Activated naive CD4-positive, alpha-beta T cell treated with anti-CD3 and anti-CD28 coated beads, Interleukin-2, amount 50 U/mL, for 72 hours (primary cell): Measurements from ENCODE around the gene SPINK2. TPM values are rescaled to one million over a fixed set of nuclear protein-coding genes. Genes with fewer than 3 reads are reported as not detected.
A peak's percentile ranks its signal among the peaks of the same experiment; 100 is the strongest.

ENCODE experiments used
- ATAC-seq, 2 donors: fragments of 150-1000 bp; cut with Tn5 transposase; 2 replicates each; pipeline ENCODE4 v1.10.0; 2021; ENCODE audit warnings: mild to moderate bottlenecking in 2 of 2, moderate library complexity in 2 of 2
- DNase-seq, 2 donors: peaks; one replicate each; pipeline ENCODE4 v3.0.0; 2021 to 2022; ENCODE audit warnings: low spot score in 2 of 2
- H3K27ac Mint-ChIP-seq, 2 donors: one replicate each; pipeline ENCODE4 v1.8.0; 2022; ENCODE audit warnings: mild to moderate bottlenecking in 2 of 2, mixed read lengths in 2 of 2
- H3K36me3 Mint-ChIP-seq, 2 donors: one replicate each; pipeline ENCODE4 v1.8.0; 2022; ENCODE audit warnings: mixed read lengths in 2 of 2
- H3K9me3 Mint-ChIP-seq, 2 donors: one replicate each; pipeline ENCODE4 v1.8.0; 2022; ENCODE audit warnings: mixed read lengths in 2 of 2
- total RNA-seq, 2 donors: library from RNA; stranded (reverse); gene quantifications; one replicate each; pipeline ENCODE4 v1.2.3, GENCODE V29; 2022

SPINK2 gene
- total RNA-seq, 2 donors from 2014 or later: 1.1 TPM; not detected in 1

DNA sequence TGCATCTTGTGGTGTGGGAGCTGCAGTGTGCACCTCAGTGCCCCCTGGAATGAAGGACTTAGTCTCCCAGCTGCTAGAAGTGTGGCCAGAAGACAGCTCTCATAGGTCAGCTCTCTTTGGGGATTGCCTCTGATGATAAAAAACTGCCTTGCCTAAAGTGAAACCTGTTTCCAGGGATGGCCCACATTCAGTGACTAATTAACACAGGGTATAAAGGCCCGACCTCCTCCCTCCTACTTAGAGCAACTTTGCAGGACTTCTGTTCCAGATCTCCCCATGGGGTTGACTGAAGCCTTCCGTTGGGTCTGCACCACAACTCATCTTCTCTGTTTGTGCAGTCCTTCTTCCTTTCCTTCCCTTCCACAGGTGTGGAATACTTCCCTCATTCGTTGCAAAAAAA is 53.2 kb downstream of the SPINK2 start:
- DNase-seq (no peak), ATAC-seq (no peak)
- Mint-ChIP-seq H3K36me3 (no peaks in the 10 kb centered on the region), H3K9me3 (no peaks in the 10 kb centered on the region), H3K27ac (peak overlapping the region in 1 of 2 donors; percentile 16)

DNA sequence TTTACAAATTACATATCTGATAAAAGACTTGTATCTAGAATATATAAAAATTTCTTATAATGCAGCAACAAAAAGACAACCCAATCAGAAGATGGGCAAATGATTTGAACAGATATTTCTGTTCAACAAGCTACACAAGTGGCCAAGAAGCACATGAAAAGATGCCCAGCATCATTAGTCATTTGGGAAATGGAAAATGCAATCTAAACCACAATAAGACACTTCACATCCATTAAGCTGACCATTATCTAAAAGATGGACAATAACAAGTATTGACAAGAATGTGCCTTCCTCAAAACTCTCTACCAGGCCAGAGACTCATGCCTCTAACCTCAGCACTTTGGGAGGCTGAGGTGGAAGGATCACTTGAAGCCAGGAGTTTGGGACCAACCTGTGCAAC is 53.9 kb downstream of the SPINK2 start:
- no peak overlapping the region for H3K27ac Mint-ChIP-seq
- H3K9me3 Mint-ChIP-seq: no peaks in the 10 kb centered on the region
- H3K36me3 Mint-ChIP-seq: no peaks in the 10 kb centered on the region
- no peak for DNase-seq
- no peak for ATAC-seq

DNA sequence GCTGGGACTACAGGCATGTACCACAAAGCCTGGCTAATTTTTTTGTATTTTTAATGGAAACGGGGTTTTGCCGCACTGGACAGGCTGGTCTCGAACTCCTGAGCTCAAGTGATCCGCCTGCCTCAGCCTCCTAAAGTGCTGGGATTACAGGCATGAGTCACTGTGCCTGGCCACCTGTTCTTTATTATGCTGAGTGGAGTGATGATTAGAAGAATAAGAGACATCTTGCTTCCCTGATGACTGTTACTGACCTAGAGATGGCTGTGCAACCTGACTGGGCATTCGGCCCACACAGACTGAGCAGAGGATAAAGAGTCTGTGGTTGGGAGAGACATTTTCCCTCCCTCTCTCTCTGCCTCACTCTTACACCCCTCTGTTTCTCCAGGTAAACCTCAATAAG is 56.7 kb downstream of the SPINK2 start:
- no peak for DNase-seq
- H3K9me3 Mint-ChIP-seq: no peaks in the 10 kb centered on the region
- no peaks in the 10 kb centered on the region for H3K36me3 Mint-ChIP-seq
- no peak overlapping the region for H3K27ac Mint-ChIP-seq
- no peak for ATAC-seq

DNA sequence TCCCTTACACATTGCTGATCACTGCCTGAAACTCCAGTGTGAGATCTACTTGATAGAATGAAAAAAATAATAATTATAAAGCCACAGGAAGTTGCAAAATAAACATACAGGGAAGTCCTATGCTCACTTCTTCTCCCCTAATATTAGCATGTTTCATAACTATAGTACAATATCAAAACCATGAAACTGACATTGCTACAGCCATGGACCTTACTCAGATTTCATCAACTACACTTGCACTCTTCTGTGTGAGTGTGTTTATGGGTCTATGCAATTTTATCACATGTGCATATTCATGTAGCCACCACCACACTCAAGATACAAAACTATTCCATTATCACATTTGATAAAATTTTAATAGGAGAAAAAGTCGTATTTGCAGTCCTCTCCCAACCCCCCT is 57.3 kb downstream of the SPINK2 start:
- DNase-seq: no peak
- H3K27ac Mint-ChIP-seq: no peak overlapping the region
- no peaks in the 10 kb centered on the region for H3K9me3 Mint-ChIP-seq
- no peaks in the 10 kb centered on the region for H3K36me3 Mint-ChIP-seq
- no peak for ATAC-seq

DNA sequence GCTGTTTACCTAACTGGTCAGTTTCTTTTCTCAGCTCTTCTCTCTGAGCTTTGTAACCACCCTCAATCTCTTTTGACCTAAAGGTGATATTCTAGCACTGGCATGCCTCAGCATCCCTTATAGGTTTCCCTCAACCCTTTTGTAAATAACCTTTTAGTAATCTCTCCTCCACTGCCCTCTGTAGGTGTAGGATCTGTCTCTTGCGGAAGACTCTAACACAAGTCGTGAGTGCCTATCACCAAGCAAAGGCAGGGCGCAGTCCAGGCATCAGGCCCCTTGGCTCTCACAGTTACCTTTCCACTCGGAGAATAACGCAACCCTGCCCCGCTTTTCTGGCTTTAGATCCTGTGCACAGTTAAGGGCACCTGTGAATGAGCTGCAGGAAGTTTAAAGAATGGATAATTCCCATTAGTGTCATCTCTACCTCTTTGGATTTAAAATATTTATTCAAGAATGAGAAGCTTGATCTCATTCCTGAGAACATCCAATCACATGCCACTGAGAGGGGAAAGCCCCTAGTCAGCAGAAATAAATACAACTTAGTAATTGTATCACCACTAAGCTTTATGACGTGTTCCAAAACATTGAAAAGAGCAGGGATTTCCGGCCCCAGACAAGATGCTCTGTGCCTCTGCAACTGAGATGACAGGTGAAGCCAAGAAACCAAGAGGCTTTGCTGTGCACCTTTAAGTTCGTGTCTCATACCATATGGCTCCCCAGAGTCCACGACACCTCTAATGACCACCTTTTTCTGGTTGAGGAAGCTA is 58.8 kb downstream of the SPINK2 start:
- no peaks in the 10 kb centered on the region for H3K9me3 Mint-ChIP-seq
- ATAC-seq: peak in 1 of 2 donors; percentile 64
- DNase-seq: no peak
- no peak overlapping the region for H3K27ac Mint-ChIP-seq
- no peaks in the 10 kb centered on the region for H3K36me3 Mint-ChIP-seq

DNA sequence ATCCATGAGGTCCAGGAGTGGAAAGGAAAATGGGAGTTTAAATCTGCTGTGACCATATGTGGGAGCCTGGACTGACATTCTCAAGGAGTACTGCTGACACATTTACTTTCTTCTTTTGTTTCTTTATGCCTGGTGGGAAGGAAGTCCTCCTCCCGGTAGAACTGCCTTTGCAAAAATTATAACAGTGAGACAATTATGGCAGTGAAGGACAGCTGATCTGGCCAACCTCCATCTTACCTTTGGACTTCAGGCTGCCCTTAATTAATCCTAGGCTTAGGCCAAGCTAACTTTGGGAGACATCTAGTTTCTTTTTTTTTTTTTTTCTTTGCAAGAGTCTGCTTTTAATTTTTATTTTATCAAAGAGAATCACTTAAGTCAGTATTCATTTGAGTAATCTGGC is 61.3 kb downstream of the SPINK2 start:
- DNase-seq: no peak
- H3K36me3 Mint-ChIP-seq: no peaks in the 10 kb centered on the region
- peak overlapping the region in 1 of 2 donors; percentile 67 for H3K27ac Mint-ChIP-seq
- no peaks in the 10 kb centered on the region for H3K9me3 Mint-ChIP-seq
- ATAC-seq: no peak

Other genes with a start within 250 kb of the SPINK2 start
- 10 to 100 TPM; 21.0 to 33.5 TPM for gene HOPX, start 140.4 kb downstream of the SPINK2 start, total RNA-seq
- gene REST, start 86.2 kb upstream of the SPINK2 start, total RNA-seq: 10 to 100 TPM; 39.3 to 43.5 TPM
- gene NOA1, start 155.9 kb upstream of the SPINK2 start, total RNA-seq: 10 to 100 TPM; 31.4 to 31.8 TPM
- 100 to 1,000 TPM; 133 to 142 TPM for gene POLR2B, start 157.2 kb upstream of the SPINK2 start, total RNA-seq